ENCODE results near the gene CTTNBP2NL.
A peak's percentile ranks its signal among the peaks of the same experiment; 100 is the strongest.
"Not testable (repeated sequence)": the region's sequence is repeated elsewhere in the genome, so short reads cannot be mapped to it uniquely, and the experiment has no call there.

Gene CTTNBP2NL

GRCh38 chr1:112388436-112388835 lies 7.6 kb upstream of the CTTNBP2NL start:
- Histone ChIP-seq H2AFZ (ENCODE audit: low read depth) (no peak overlapping the region), H3K27ac (no peak overlapping the region), H3K9ac (no peak overlapping the region), H3K4me3 (IDR thresholded peaks at IDR 0.05; ENCODE audit: insufficient read depth, low read depth, low read length) (no peak overlapping the region), H3K79me2 (ENCODE audit: insufficient read depth, low read depth) (no peaks in the 10 kb centered on the region), H3K27me3 (ENCODE audit: insufficient read depth, low read depth) (no peaks in the 10 kb centered on the region), H3K36me3 (ENCODE audit: insufficient read depth) (no peaks in the 10 kb centered on the region), H3K4me2 (no peak overlapping the region), H3K4me1 (ENCODE audit: low read depth, poor library complexity, severe bottlenecking) (no peaks in the 10 kb centered on the region), H4K20me1 (ENCODE audit: insufficient read depth) (no peaks in the 10 kb centered on the region)
- no peak for TF ChIP-seq CTCF (conservative IDR thresholded peaks at IDR 0.05; ENCODE audit: low read depth, low read length)

GRCh38 chr1:112389689-112390088 lies 6.3 kb upstream of the CTTNBP2NL start:
- Histone ChIP-seq H3K27ac (no peak overlapping the region), H2AFZ (ENCODE audit: low read depth) (no peak overlapping the region), H3K9ac (no peak overlapping the region), H3K4me1 (ENCODE audit: low read depth, poor library complexity, severe bottlenecking) (no peaks in the 10 kb centered on the region), H3K4me2 (no peak overlapping the region), H4K20me1 (ENCODE audit: insufficient read depth) (no peaks in the 10 kb centered on the region), H3K36me3 (ENCODE audit: insufficient read depth) (no peaks in the 10 kb centered on the region), H3K4me3 (IDR thresholded peaks at IDR 0.05; ENCODE audit: insufficient read depth, low read depth, low read length) (no peak overlapping the region), H3K79me2 (ENCODE audit: insufficient read depth, low read depth) (no peaks in the 10 kb centered on the region), H3K27me3 (ENCODE audit: insufficient read depth, low read depth) (no peaks in the 10 kb centered on the region)
- no peak for TF ChIP-seq CTCF (conservative IDR thresholded peaks at IDR 0.05; ENCODE audit: low read depth, low read length)

GRCh38 chr1:112390335-112390734 lies 5.7 kb upstream of the CTTNBP2NL start:
- H4K20me1 ChIP-seq (ENCODE audit: insufficient read depth); H3K4me1 ChIP-seq (ENCODE audit: low read depth, poor library complexity, severe bottlenecking); H3K36me3 ChIP-seq (ENCODE audit: insufficient read depth); H3K27ac ChIP-seq; H3K79me2 ChIP-seq (ENCODE audit: insufficient read depth, low read depth); H3K9ac ChIP-seq; H3K4me3 ChIP-seq (IDR thresholded peaks at IDR 0.05; ENCODE audit: insufficient read depth, low read depth, low read length); H3K27me3 ChIP-seq (ENCODE audit: insufficient read depth, low read depth): not testable (repeated sequence)
- Histone ChIP-seq H3K4me2 (peak overlapping the region; percentile 27; the same call in 1 of the 2 replicates), H2AFZ (ENCODE audit: low read depth) (peak overlapping the region; percentile 88; the same call in 1 of the 2 replicates)

- peak; percentile 76 for TF ChIP-seq CTCF (conservative IDR thresholded peaks at IDR 0.05; ENCODE audit: low read depth, low read length)
- no peaks in the 10 kb centered on the region for H3K79me2 ChIP-seq (ENCODE audit: insufficient read depth, low read depth)
- H4K20me1 ChIP-seq (ENCODE audit: insufficient read depth) = no peaks in the 10 kb centered on the region
- H2AFZ ChIP-seq (ENCODE audit: low read depth) = peak overlapping the region; percentile 88; the same call in 1 of the 2 replicates
- H3K4me2 ChIP-seq = peak overlapping the region; percentile 27
- peaks cover 5% of the 10 kb centered on the region for H3K4me1 ChIP-seq (ENCODE audit: low read depth, poor library complexity, severe bottlenecking)
- H3K27me3 ChIP-seq (ENCODE audit: insufficient read depth, low read depth) = no peaks in the 10 kb centered on the region
- peak overlapping the region; percentile 35; the same call in 1 of the 2 replicates for H3K9ac ChIP-seq
- H3K36me3 ChIP-seq (ENCODE audit: insufficient read depth) = no peaks in the 10 kb centered on the region
- H3K4me3 ChIP-seq (IDR thresholded peaks at IDR 0.05; ENCODE audit: insufficient read depth, low read depth, low read length) = no peak overlapping the region
- H3K27ac ChIP-seq = no peak overlapping the region
Observed at GRCh38 chr1:112390775-112391602, 5.0 kb upstream of the CTTNBP2NL start.

- peaks cover 5% of the 10 kb centered on the region for H3K4me1 ChIP-seq (ENCODE audit: low read depth, poor library complexity, severe bottlenecking)
- H3K9ac ChIP-seq = no peak overlapping the region
- peak overlapping the region; percentile 27; the same call in 1 of the 2 replicates for H3K4me2 ChIP-seq
Observed at GRCh38 chr1:112391603-112391940, 4.4 kb upstream of the CTTNBP2NL start.

More at GRCh38 chr1:112391603-112391940, 4.4 kb upstream of the CTTNBP2NL start:
- H2AFZ ChIP-seq (ENCODE audit: low read depth) = peak overlapping the region; percentile 88; the same call in 1 of the 2 replicates
- no peak overlapping the region for H3K27ac ChIP-seq
- H3K4me3 ChIP-seq (IDR thresholded peaks at IDR 0.05; ENCODE audit: insufficient read depth, low read depth, low read length) = no peak overlapping the region
- no peak for TF ChIP-seq CTCF (conservative IDR thresholded peaks at IDR 0.05; ENCODE audit: low read depth, low read length)
- H3K36me3 ChIP-seq (ENCODE audit: insufficient read depth) = no peaks in the 10 kb centered on the region
- no peaks in the 10 kb centered on the region for H3K79me2 ChIP-seq (ENCODE audit: insufficient read depth, low read depth)
- H4K20me1 ChIP-seq (ENCODE audit: insufficient read depth) = no peaks in the 10 kb centered on the region
- H3K27me3 ChIP-seq (ENCODE audit: insufficient read depth, low read depth) = no peaks in the 10 kb centered on the region
